SH-SY5Y (cell line): ENCODE results near the gene HSPG2.

Source experiments
- GATA2 ChIP-seq: IDR thresholded peaks from 2 replicates; pipeline ENCODE4 v1.6.1; 2011; ENCODE audit warnings: mild to moderate bottlenecking, low read depth, low read length
- GATA3 ChIP-seq: IDR thresholded peaks from 2 replicates; pipeline ENCODE4 v1.6.1; 2011; ENCODE audit warnings: low read depth, mild to moderate bottlenecking, low read length, moderate library complexity

- TF ChIP-seq GATA2: no peak
- TF ChIP-seq GATA3: no peak
These were observed 11.7 kb downstream of the HSPG2 start for GRCh38 chr1:21925334-21925940.
